ENCODE data around the gene DNER. TPM values are rescaled to one million over a fixed set of nuclear protein-coding genes. Genes with fewer than 3 reads are reported as not detected.
A peak's percentile ranks its signal among the peaks of the same experiment; 100 is the strongest.

DNER gene
- total RNA-seq, 2 donors from 2014 or later = 0.27 to 3.3 TPM

- TF ChIP-seq CTCF (IDR thresholded peaks at IDR 0.05) = no peak
- H3K27ac ChIP-seq = no peak overlapping the region
- no peaks in the 10 kb centered on the region for H3K9me3 ChIP-seq
- no peak for ATAC-seq (ENCODE audit: insufficient number of reproducible peaks, low FRiP score, low read depth)
- H3K4me3 ChIP-seq = no peak overlapping the region
- peaks cover 3 to 15% of the 10 kb centered on the region in 2 donors for H3K4me1 ChIP-seq (ENCODE audit: control insufficient read depth in 1 of 2, low read depth in 2 of 2)
- no peaks in the 10 kb centered on the region for H3K27me3 ChIP-seq (replicated peaks; ENCODE audit: insufficient read depth)
- no peaks in the 10 kb centered on the region for H3K36me3 ChIP-seq
- no peak for DNase-seq (ENCODE audit: low spot score)
Measured at GRCh38 chr2:229438430-229439159, 275.8 kb downstream of the DNER start.

GRCh38 chr2:229437467-229437866, 276.9 kb downstream of the DNER start:
- H3K9me3 ChIP-seq = no peaks in the 10 kb centered on the region
- no peak for TF ChIP-seq CTCF (IDR thresholded peaks at IDR 0.05)
- H3K36me3 ChIP-seq = no peaks in the 10 kb centered on the region
- ATAC-seq (ENCODE audit: insufficient number of reproducible peaks, low FRiP score, low read depth) (no peak), DNase-seq (ENCODE audit: low spot score) (no peak)
- H3K4me1 ChIP-seq (ENCODE audit: control insufficient read depth in 1 of 2, low read depth in 2 of 2) = peaks cover 3 to 19% of the 10 kb centered on the region in 2 donors
- no peak overlapping the region for H3K27ac ChIP-seq
- H3K27me3 ChIP-seq (replicated peaks; ENCODE audit: insufficient read depth) = no peaks in the 10 kb centered on the region
- H3K4me3 ChIP-seq = no peak overlapping the region

GRCh38 chr2:229434187-229434586, 280.2 kb downstream of the DNER start:
- no peaks in the 10 kb centered on the region for H3K36me3 ChIP-seq
- no peaks in the 10 kb centered on the region for H3K27me3 ChIP-seq (replicated peaks; ENCODE audit: insufficient read depth)
- DNase-seq (ENCODE audit: low spot score) (no peak), ATAC-seq (ENCODE audit: insufficient number of reproducible peaks, low FRiP score, low read depth) (no peak)
- H3K4me3 ChIP-seq = peak overlapping the region; percentile 4
- peaks cover 7 to 36% of the 10 kb centered on the region in 2 donors for H3K4me1 ChIP-seq (ENCODE audit: control insufficient read depth in 1 of 2, low read depth in 2 of 2)
- H3K9me3 ChIP-seq = no peaks in the 10 kb centered on the region
- TF ChIP-seq CTCF (IDR thresholded peaks at IDR 0.05) = no peak
- H3K27ac ChIP-seq = peak overlapping the region in 1 of 2 donors; percentile 40

GRCh38 chr2:229433351-229433750, 281.0 kb downstream of the DNER start:
- peaks cover 7 to 37% of the 10 kb centered on the region in 2 donors for H3K4me1 ChIP-seq (ENCODE audit: control insufficient read depth in 1 of 2, low read depth in 2 of 2)
- H3K27ac ChIP-seq = peak overlapping the region in 1 of 2 donors; percentile 37
- no peaks in the 10 kb centered on the region for H3K9me3 ChIP-seq
- DNase-seq (ENCODE audit: low spot score) (no peak), ATAC-seq (ENCODE audit: insufficient number of reproducible peaks, low FRiP score, low read depth) (no peak)
- H3K36me3 ChIP-seq = no peaks in the 10 kb centered on the region
- H3K4me3 ChIP-seq = no peak overlapping the region
- no peak for TF ChIP-seq CTCF (IDR thresholded peaks at IDR 0.05)
- H3K27me3 ChIP-seq (replicated peaks; ENCODE audit: insufficient read depth) = no peaks in the 10 kb centered on the region

- H3K4me3 ChIP-seq = no peak overlapping the region
- peak; percentile 39 for TF ChIP-seq CTCF (IDR thresholded peaks at IDR 0.05)
- no peaks in the 10 kb centered on the region for H3K36me3 ChIP-seq
- H3K27ac ChIP-seq = peak overlapping the region in 1 of 2 donors; percentile 34
- ATAC-seq (ENCODE audit: insufficient number of reproducible peaks, low FRiP score, low read depth) (no peak), DNase-seq (ENCODE audit: low spot score) (no peak)
- H3K4me1 ChIP-seq (ENCODE audit: control insufficient read depth in 1 of 2, low read depth in 2 of 2) = peaks cover 7 to 37% of the 10 kb centered on the region in 2 donors
- no peaks in the 10 kb centered on the region for H3K9me3 ChIP-seq
- no peaks in the 10 kb centered on the region for H3K27me3 ChIP-seq (replicated peaks; ENCODE audit: insufficient read depth)
Measured at GRCh38 chr2:229431327-229431954, 282.9 kb downstream of the DNER start.
